IMR-90 (cell line): ENCODE results near the gene CH25H. TPM values are rescaled to one million over a fixed set of nuclear protein-coding genes. Genes with fewer than 3 reads are reported as not detected.
A peak's percentile ranks its signal among the peaks of the same experiment; 100 is the strongest.

Source experiments
- ATAC-seq: fragments of 200-7000 bp; cut with Tn5 transposase; 2 replicates; pipeline ENCODE4 v1.9.1; 2020; ENCODE audit warnings: low read depth, mild to moderate bottlenecking, moderate library complexity
- BruUV-seq: library from RNA; stranded (reverse); fragments of 400-500 nt; replicated peaks from 2 replicates; lab custom pipeline; 2021; lab: Mats Ljungman, UMichigan
- CTCF ChIA-PET: fragments of 300-600 bp; formaldehyde crosslinking; extraction: SDS; loops from one replicate; lab custom pipeline; 2021; ENCODE audit warnings: antibody characterized with exemption; lab: Yijun Ruan, JAX
- POLR2A ChIA-PET: fragments of 300-600 bp; sonication (Branson Sonifier 250); formaldehyde crosslinking; loops from one replicate; lab custom pipeline; 2022; ENCODE audit warnings: antibody characterized with exemption; ENCODE audit not compliant: unreplicated experiment; lab: Charles Lee
- DNase-seq: peaks from one replicate; pipeline ENCODE4 v3.0.0; 2013
- H2AFZ ChIP-seq: replicated peaks from 2 replicates; pipeline ENCODE3; 2013; ENCODE audit warnings: low read length, mild to moderate bottlenecking; ENCODE audit not compliant: poor library complexity
- H2AK5ac ChIP-seq: 2 replicates; pipeline ENCODE4 v1.6.1; 2013; ENCODE audit warnings: low read depth, low read length, inconsistent platforms
- H2AK9ac ChIP-seq: replicated peaks from 2 replicates; pipeline ENCODE3; 2013; ENCODE audit warnings: mild to moderate bottlenecking, low read depth, low read length, moderate library complexity; ENCODE audit not compliant: poor library complexity
- H2BK120ac ChIP-seq: 2 replicates; pipeline ENCODE4 v1.6.1; 2013; ENCODE audit warnings: low read depth, low read length, inconsistent platforms
- H2BK15ac ChIP-seq: 3 replicates; pipeline ENCODE4 v1.6.1; 2013; ENCODE audit warnings: low read depth, low read length, inconsistent platforms
- H2BK20ac ChIP-seq: 2 replicates; pipeline ENCODE4 v1.6.1; 2013; ENCODE audit warnings: low read depth, mild to moderate bottlenecking, inconsistent platforms, low read length, moderate library complexity
- H2BK5ac ChIP-seq: 2 replicates; pipeline ENCODE4 v1.6.1; 2013; ENCODE audit warnings: mild to moderate bottlenecking, low read depth, low read length, inconsistent platforms; ENCODE audit not compliant: poor library complexity, severe bottlenecking
- H3K14ac ChIP-seq: replicated peaks from 2 replicates; pipeline ENCODE4 v1.6.1; 2013; ENCODE audit warnings: low read depth, low read length, inconsistent platforms
- H3K18ac ChIP-seq: 2 replicates; pipeline ENCODE4 v1.6.1; 2013; ENCODE audit warnings: low read depth, low read length, control low read depth
- H3K23ac ChIP-seq: 2 replicates; pipeline ENCODE4 v1.6.1; 2013; ENCODE audit warnings: low read depth, low read length, inconsistent platforms
- H3K27ac ChIP-seq: 2 replicates; pipeline ENCODE4 v1.5.1; 2013; ENCODE audit warnings: mild to moderate bottlenecking, control low read depth, low read length; ENCODE audit not compliant: insufficient read depth
- H3K27me3 ChIP-seq: 2 replicates; pipeline ENCODE4 v1.6.1; 2013; ENCODE audit warnings: low read length; ENCODE audit not compliant: control insufficient read depth, insufficient read depth
- H3K36me3 ChIP-seq: 2 replicates; pipeline ENCODE4 v1.6.1; 2013; ENCODE audit warnings: low read length, mixed read lengths; ENCODE audit not compliant: control insufficient read depth, insufficient read depth
- H3K4ac ChIP-seq: 2 replicates; pipeline ENCODE4 v1.6.1; 2013; ENCODE audit warnings: low read depth, low read length, inconsistent platforms
- H3K4me1 ChIP-seq: 2 replicates; pipeline ENCODE4 v1.6.1; 2013; ENCODE audit warnings: low read length, mixed read lengths; ENCODE audit not compliant: control insufficient read depth, insufficient read depth
- H3K4me2 ChIP-seq: 2 replicates; pipeline ENCODE4 v1.6.1; 2013; ENCODE audit warnings: low read depth, mild to moderate bottlenecking, control low read depth, low read length, moderate library complexity
- H3K4me3 ChIP-seq: 2 replicates; pipeline ENCODE4 v1.5.1; 2013; ENCODE audit warnings: low read depth, mild to moderate bottlenecking, control low read depth, low read length, moderate library complexity; ENCODE audit not compliant: insufficient read depth
- H3K56ac ChIP-seq: 2 replicates; pipeline ENCODE4 v1.6.1; 2013; ENCODE audit warnings: low read length, inconsistent platforms; ENCODE audit not compliant: insufficient read depth; ENCODE audit errors: extremely low read depth
- H3K79me1 ChIP-seq, 2 experiments: 2 replicates each; pipeline ENCODE4 v1.6.1; 2013; ENCODE audit warnings: low read length in 2 of 2, inconsistent platforms in 1 of 2, low read depth in 1 of 2
- H3K9ac ChIP-seq: 2 replicates; pipeline ENCODE4 v1.6.1; 2013; ENCODE audit warnings: low read depth, low read length, control low read depth
- H3K9me1 ChIP-seq: 2 replicates; pipeline ENCODE4 v1.6.1; 2013; ENCODE audit warnings: low read length, inconsistent platforms; ENCODE audit not compliant: insufficient read depth
- H3K9me3 ChIP-seq: 2 replicates; pipeline ENCODE4 v1.6.1; 2013; ENCODE audit warnings: low read length; ENCODE audit not compliant: control insufficient read depth, insufficient read depth
- H4K20me1 ChIP-seq: 2 replicates; pipeline ENCODE4 v1.6.1; 2013; ENCODE audit warnings: low read length, inconsistent platforms; ENCODE audit not compliant: insufficient read depth
- H4K5ac ChIP-seq: 2 replicates; pipeline ENCODE4 v1.6.1; 2013; ENCODE audit warnings: mild to moderate bottlenecking, low read depth, low read length, control low read depth
- H4K8ac ChIP-seq, 2 experiments: 2 replicates each; pipeline ENCODE4 v1.6.1; 2013; ENCODE audit warnings: low read depth in 2 of 2, low read length in 2 of 2, control low read depth in 1 of 2, inconsistent platforms in 1 of 2
- H4K91ac ChIP-seq: 2 replicates; pipeline ENCODE4 v1.6.1; 2013; ENCODE audit warnings: low read depth, low read length, inconsistent platforms; ENCODE audit not compliant: insufficient read depth
- CEBPB ChIP-seq: IDR thresholded peaks from 2 replicates; pipeline ENCODE4 v1.6.1; 2012; ENCODE audit warnings: low read depth, low read length, improper control_type of control experiment
- FOS ChIP-seq: fragments of 150-350 bp; IDR thresholded peaks from 2 replicates; pipeline ENCODE4 v1.6.1; 2016; ENCODE audit warnings: low read depth, low read length
- MXI1 ChIP-seq: IDR thresholded peaks from 2 replicates; pipeline ENCODE4 v1.6.1; 2012; ENCODE audit warnings: low read depth, mild to moderate bottlenecking, low read length, moderate library complexity, borderline replicate concordance
- RFX5 ChIP-seq: IDR thresholded peaks from 2 replicates; pipeline ENCODE4 v1.8.0; 2012; ENCODE audit warnings: low read depth, mild to moderate bottlenecking, low read length, moderate library complexity
- WGBS, 2 experiments: methylation state at CpG; one replicate each; pipeline versions ENCODE4 v1.1.5 to v1.1.7; 2013; ENCODE audit warnings: missing lambda C conversion rate in 2 of 2; ENCODE audit not compliant: insufficient read length in 1 of 2; ENCODE audit errors: extremely low coverage in 2 of 2; 5-methylcytosine and 5-hydroxymethylcytosine counted together
- dilution Hi-C: fragments of 300-500 bp; cut with HindIII; formaldehyde crosslinking; loops from one replicate; pipeline ENCODE4 v1.14.3; 2018; ENCODE audit warnings: low sequenced_read_pairs; ENCODE audit not compliant: unreplicated experiment
- in situ Hi-C: fragments of 300-500 bp; cut with MboI; formaldehyde crosslinking; loops from 3 replicates; pipeline ENCODE4 v1.14.3; 2019; ENCODE audit warnings: low sequenced_read_pairs, inconsistent platforms, mixed read lengths
- intact Hi-C: fragments of 100-400 bp; cut with micrococcal nuclease; formaldehyde crosslinking; loops from 2 replicates; pipeline ENCODE4 v1.10.0; 2022
- polyA plus RNA-seq, 3 experiments: library from polyadenylated mRNA; depleted of rRNA; stranded (reverse); fragments of >200 nt; gene quantifications; 2 replicates each; pipeline ENCODE4 v1.2.3, GENCODE V29; 2012; ENCODE audit warnings: low replicate concordance in 1 of 3
- total RNA-seq: library from RNA; depleted of rRNA; stranded (reverse); fragments of >200 nt; gene quantifications from 2 replicates; pipeline ENCODE4 v1.2.3, GENCODE V29; 2012

CH25H gene
- total and polyA plus RNA-seq, 2 of the 4 experiments (the other 2 are of a cell fraction): 0.12 to 0.18 TPM

DNA sequence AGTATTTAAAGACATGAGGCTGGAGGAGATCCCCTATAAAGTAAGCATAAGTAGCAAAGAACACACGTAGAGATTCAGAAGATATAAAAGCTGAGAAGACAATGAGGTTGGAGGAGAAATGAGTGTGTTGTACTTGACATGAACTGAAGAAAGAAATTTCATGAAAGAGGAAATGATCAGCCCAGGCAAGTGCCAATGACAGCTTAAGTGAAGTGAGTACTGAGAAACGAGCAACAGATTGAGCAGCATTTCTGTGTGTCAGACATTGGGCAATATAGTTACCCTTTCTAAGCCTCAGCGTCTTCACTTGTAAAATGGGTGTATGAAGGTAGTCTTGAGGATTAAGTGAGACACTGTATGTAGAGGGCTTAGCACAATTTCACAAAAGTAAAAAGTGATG, 49.2 kb upstream of the CH25H start:
- H4K5ac ChIP-seq: no peak overlapping the region
- in situ Hi-C loops: loop anchor here (5.0 kb wide), 1 partner anchor 301 kb away; no protein-coding TSS in a partner anchor
- CTCF ChIA-PET: interaction anchor here (0.9 kb wide), 1 partner anchor 113 kb away, joined by 3 read pairs; no protein-coding TSS in a partner anchor

More for the DNA sequence above, 49.2 kb upstream of the CH25H start:
- Histone ChIP-seq H3K4me3 (no peak overlapping the region), H3K4me2 (no peak overlapping the region), H3K9me3 (peaks cover 3% of the 10 kb centered on the region; the same call in 1 of the 2 replicates), H2AFZ (no peak overlapping the region), H3K27me3 (peaks cover 2% of the 10 kb centered on the region; the same call in 1 of the 2 replicates), H2AK9ac (no peak overlapping the region), H2BK20ac (no peak overlapping the region), H3K79me1 (no peaks in the 10 kb centered on the region), H3K9ac (no peak overlapping the region), H4K8ac (no peak overlapping the region), H3K18ac (no peak overlapping the region), H2BK120ac (no peak overlapping the region), H3K14ac (no peak overlapping the region), H3K9me1 (no peaks in the 10 kb centered on the region), H2BK5ac (no peak overlapping the region), H2BK15ac (no peak overlapping the region), H4K91ac (no peak overlapping the region), H3K23ac (no peak overlapping the region), H3K56ac (no peak overlapping the region), H3K36me3 (no peaks in the 10 kb centered on the region), H3K4me1 (peaks cover 3% of the 10 kb centered on the region), H2AK5ac (no peak overlapping the region), H4K20me1 (no peaks in the 10 kb centered on the region), H3K27ac (no peak overlapping the region), H3K4ac (no peak overlapping the region)
- ATAC-seq (no peak), DNase-seq (no peak)
- dilution Hi-C loops: no loop called here
- TF ChIP-seq RFX5 (no peak), FOS (no peak), MXI1 (no peak), CEBPB (0 out of 2 replicates have a peak, but pooled peaks have one; percentile 21)
- 10% methylated on average over 2 of the region's 3 CpGs; no CpG with 5 or more reads in 1 of the 2 experiments for WGBS, 2 experiments
- no TSS peak for BruUV-seq
- POLR2A ChIA-PET: no interaction called here
- intact Hi-C loops: no loop called here
